DOHH2 (cell line): ENCODE measurements around the gene ZNF780B.

Experiments
- EZH2phosphoT487 ChIP-seq: fragments of 200-600 bp; sonication (generic); IDR thresholded peaks from 2 replicates; pipeline ENCODE4 v1.6.1; 2017; ENCODE audit warnings: borderline replicate concordance, mild to moderate bottlenecking, antibody characterized with exemption, low read length, moderate library complexity, mixed read lengths
- TF ChIP-seq, protein P1 (sequence below): fragments of 200-600 bp; sonication (generic); IDR thresholded peaks from one replicate; pipeline ENCODE4 v1.5.1; 2014; ENCODE audit warnings: antibody characterized with exemption, mild to moderate bottlenecking, low read depth, low read length; ENCODE audit not compliant: poor library complexity, severe bottlenecking

DNA sequence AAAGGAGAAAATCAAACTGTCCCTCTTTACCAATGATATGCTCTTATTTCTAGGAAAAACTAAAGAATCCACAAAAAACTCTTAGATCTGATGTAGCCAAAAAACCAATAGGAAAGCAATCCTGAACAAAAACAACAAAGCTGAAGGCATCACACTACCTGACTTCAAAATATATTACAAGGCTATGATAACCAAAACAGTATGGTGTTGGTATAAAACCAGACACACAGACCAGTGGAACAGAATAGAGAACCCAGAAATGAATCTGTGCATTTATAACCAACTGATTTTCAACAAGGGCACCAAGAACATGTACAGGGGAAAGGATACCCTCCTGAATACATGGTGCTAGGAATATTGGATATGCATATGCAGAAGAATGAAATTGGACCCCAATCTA lies 68.9 kb downstream of the ZNF780B start:
- TF ChIP-seq, protein P1, sequence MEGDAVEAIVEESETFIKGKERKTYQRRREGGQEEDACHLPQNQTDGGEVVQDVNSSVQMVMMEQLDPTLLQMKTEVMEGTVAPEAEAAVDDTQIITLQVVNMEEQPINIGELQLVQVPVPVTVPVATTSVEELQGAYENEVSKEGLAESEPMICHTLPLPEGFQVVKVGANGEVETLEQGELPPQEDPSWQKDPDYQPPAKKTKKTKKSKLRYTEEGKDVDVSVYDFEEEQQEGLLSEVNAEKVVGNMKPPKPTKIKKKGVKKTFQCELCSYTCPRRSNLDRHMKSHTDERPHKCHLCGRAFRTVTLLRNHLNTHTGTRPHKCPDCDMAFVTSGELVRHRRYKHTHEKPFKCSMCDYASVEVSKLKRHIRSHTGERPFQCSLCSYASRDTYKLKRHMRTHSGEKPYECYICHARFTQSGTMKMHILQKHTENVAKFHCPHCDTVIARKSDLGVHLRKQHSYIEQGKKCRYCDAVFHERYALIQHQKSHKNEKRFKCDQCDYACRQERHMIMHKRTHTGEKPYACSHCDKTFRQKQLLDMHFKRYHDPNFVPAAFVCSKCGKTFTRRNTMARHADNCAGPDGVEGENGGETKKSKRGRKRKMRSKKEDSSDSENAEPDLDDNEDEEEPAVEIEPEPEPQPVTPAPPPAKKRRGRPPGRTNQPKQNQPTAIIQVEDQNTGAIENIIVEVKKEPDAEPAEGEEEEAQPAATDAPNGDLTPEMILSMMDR, result no peak
- TF ChIP-seq EZH2phosphoT487, result no peak
